ENCODE data around the gene PCOLCE2. TPM values are rescaled to one million over a fixed set of nuclear protein-coding genes. Genes with fewer than 3 reads are reported as not detected.
A peak's percentile ranks its signal among the peaks of the same experiment; 100 is the strongest.

PCOLCE2 gene
- total RNA-seq, 1 experiment from 2014 or later = 23.9 TPM

GRCh38 chr3:142852009-142852408 lies 36.9 kb downstream of the PCOLCE2 start:
- no peaks in the 10 kb centered on the region for H4K20me1 ChIP-seq (ENCODE audit: low read length)
- no peak overlapping the region for H3K9ac ChIP-seq (ENCODE audit: low read length)
- ATAC-seq (no peak; the same call in 1 of the 2 replicates), DNase-seq (peak; percentile 36)
- no peak overlapping the region for H3K4me3 ChIP-seq (ENCODE audit: low read length)
- peaks cover 45% of the 10 kb centered on the region for H3K4me1 ChIP-seq (ENCODE audit: insufficient read depth, low read length)
- H3K79me2 ChIP-seq (ENCODE audit: low read length) = no peaks in the 10 kb centered on the region
- no peak overlapping the region for H2AFZ ChIP-seq (ENCODE audit: low read length)
- no peak overlapping the region for H3K4me2 ChIP-seq (ENCODE audit: low read length)
- H3F3A ChIP-seq (ENCODE audit: low read length, unreplicated experiment) = no peaks in the 10 kb centered on the region
- no peaks in the 10 kb centered on the region for H3K27me3 ChIP-seq (ENCODE audit: low read length)
- TF ChIP-seq EZH2 (IDR thresholded peaks at IDR 0.05; ENCODE audit: low read length, unreplicated experiment) = no peak
- CTCF ChIA-PET = no interaction called here
- POLR2A ChIA-PET (ENCODE audit: unreplicated experiment) = no interaction called here
- no peak overlapping the region for H3K27ac ChIP-seq (ENCODE audit: low read length)
- H3K9me2 ChIP-seq (replicated peaks; ENCODE audit: low read length) = no peaks in the 10 kb centered on the region
- no peaks in the 10 kb centered on the region for H3K9me3 ChIP-seq (ENCODE audit: low read length)
- no peaks in the 10 kb centered on the region for H3K36me3 ChIP-seq (ENCODE audit: low read depth, low read length)
- BruUV-seq (replicated peaks) = no TSS peak
- intact Hi-C loops (cut with micrococcal nuclease) = no loop called here

GRCh38 chr3:142850395-142851023 lies 38.4 kb downstream of the PCOLCE2 start:
- H3K27me3 ChIP-seq (ENCODE audit: low read length) = no peaks in the 10 kb centered on the region
- no peaks in the 10 kb centered on the region for H3K9me3 ChIP-seq (ENCODE audit: low read length)
- no peak overlapping the region for H3K9ac ChIP-seq (ENCODE audit: low read length)
- ATAC-seq (peak; percentile 89), DNase-seq (peak; percentile 84)
- H3K4me3 ChIP-seq (ENCODE audit: low read length) = no peak overlapping the region
- TF ChIP-seq EZH2phosphoT487 (IDR thresholded peaks at IDR 0.05; ENCODE audit: borderline replicate concordance, low read length) = no peak
- TF ChIP-seq EZH2 (IDR thresholded peaks at IDR 0.05; ENCODE audit: low read length, unreplicated experiment) = no peak
- no peak for TF ChIP-seq CTCF (conservative IDR thresholded peaks at IDR 0.05; ENCODE audit: low read depth, low read length)
- no peaks in the 10 kb centered on the region for H4K20me1 ChIP-seq (ENCODE audit: low read length)
- peak overlapping the region; percentile 40; the same call in 1 of the 2 replicates for H3K4me2 ChIP-seq (ENCODE audit: low read length)
- no peaks in the 10 kb centered on the region for H3K36me3 ChIP-seq (ENCODE audit: low read depth, low read length)
- H3K9me2 ChIP-seq (replicated peaks; ENCODE audit: low read length) = no peaks in the 10 kb centered on the region
- peaks cover 45% of the 10 kb centered on the region for H3K4me1 ChIP-seq (ENCODE audit: insufficient read depth, low read length)
- CTCF ChIA-PET = no interaction called here
- no peaks in the 10 kb centered on the region for H3K79me2 ChIP-seq (ENCODE audit: low read length)
- POLR2A ChIA-PET (ENCODE audit: unreplicated experiment) = no interaction called here
- H3F3A ChIP-seq (ENCODE audit: low read length, unreplicated experiment) = no peaks in the 10 kb centered on the region
- no peak overlapping the region for H2AFZ ChIP-seq (ENCODE audit: low read length)
- BruUV-seq (replicated peaks) = no TSS peak
- intact Hi-C loops (cut with micrococcal nuclease) = no loop called here
- no peak overlapping the region for H3K27ac ChIP-seq (ENCODE audit: low read length)

- ChIA-PET POLR2A (ENCODE audit: unreplicated experiment) (no interaction called here), CTCF (no interaction called here)
- DNase-seq (peak; percentile 16), ATAC-seq (no peak)
- Histone ChIP-seq H3K4me2 (ENCODE audit: low read length) (no peak overlapping the region), H3K9ac (ENCODE audit: low read length) (no peak overlapping the region), H3K4me3 (ENCODE audit: low read length) (no peak overlapping the region), H3K27ac (ENCODE audit: low read length) (no peak overlapping the region), H3F3A (ENCODE audit: low read length, unreplicated experiment) (no peaks in the 10 kb centered on the region), H4K20me1 (ENCODE audit: low read length) (no peaks in the 10 kb centered on the region), H3K9me3 (ENCODE audit: low read length) (no peaks in the 10 kb centered on the region), H3K4me1 (ENCODE audit: insufficient read depth, low read length) (peaks cover 40% of the 10 kb centered on the region), H3K36me3 (ENCODE audit: low read depth, low read length) (no peaks in the 10 kb centered on the region), H3K79me2 (ENCODE audit: low read length) (no peaks in the 10 kb centered on the region), H3K9me2 (replicated peaks; ENCODE audit: low read length) (no peaks in the 10 kb centered on the region), H2AFZ (ENCODE audit: low read length) (no peak overlapping the region), H3K27me3 (ENCODE audit: low read length) (no peaks in the 10 kb centered on the region)
- intact Hi-C loops (cut with micrococcal nuclease) = no loop called here
- no peak for TF ChIP-seq EZH2 (IDR thresholded peaks at IDR 0.05; ENCODE audit: low read length, unreplicated experiment)
- TF ChIP-seq CTCF (conservative IDR thresholded peaks at IDR 0.05; ENCODE audit: low read depth, low read length) = no peak
- TF ChIP-seq EZH2phosphoT487 (IDR thresholded peaks at IDR 0.05; ENCODE audit: borderline replicate concordance, low read length) = no peak
- no TSS peak for BruUV-seq (replicated peaks)
Measured at GRCh38 chr3:142849148-142849547, 39.7 kb downstream of the PCOLCE2 start.

Measured in PC-3 (cell line).